ENCODE results near the gene PRRC2B.
"Not testable (repeated sequence)": the region's sequence is repeated elsewhere in the genome, so short reads cannot be mapped to it uniquely, and the experiment has no call there.

The PRRC2B gene

DNA sequence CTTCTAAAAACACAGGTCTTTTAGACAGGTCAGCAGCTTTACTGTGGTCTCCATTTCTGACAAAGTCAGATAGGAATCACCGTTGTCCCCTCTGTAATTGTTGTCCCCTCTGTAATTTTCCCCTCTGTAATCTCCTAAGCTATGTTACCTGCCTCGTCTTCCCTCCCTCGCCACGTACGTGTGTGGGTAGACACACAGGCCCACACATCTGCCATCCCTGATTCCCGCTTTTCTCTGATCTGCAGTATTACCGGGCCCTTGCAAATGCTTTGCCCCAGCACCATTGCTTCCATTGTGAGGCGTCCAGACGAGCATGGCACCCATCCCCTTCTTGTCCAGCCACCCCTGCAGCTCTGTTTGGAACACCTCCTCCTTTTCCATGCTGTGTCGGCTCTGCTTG, 63.9 kb downstream of the PRRC2B start:
- WGBS: 94% methylated on average over 10 of the region's 10 CpGs
- Histone ChIP-seq H3K9ac (ENCODE audit: low read depth, low read length) (no peak overlapping the region), H3K36me3 (ENCODE audit: insufficient read depth, low read length) (peaks cover 95% of the 10 kb centered on the region), H3K9me3 (ENCODE audit: insufficient read depth, low read depth, low read length) (no peaks in the 10 kb centered on the region), H3K4me3 (ENCODE audit: low read length) (no peak overlapping the region), H3K4me1 (ENCODE audit: insufficient read depth, low read length) (no peaks in the 10 kb centered on the region), H3K27me3 (ENCODE audit: insufficient read depth, low read length) (no peaks in the 10 kb centered on the region), H3K27ac (ENCODE audit: low read depth, low read length) (no peak overlapping the region)

DNA sequence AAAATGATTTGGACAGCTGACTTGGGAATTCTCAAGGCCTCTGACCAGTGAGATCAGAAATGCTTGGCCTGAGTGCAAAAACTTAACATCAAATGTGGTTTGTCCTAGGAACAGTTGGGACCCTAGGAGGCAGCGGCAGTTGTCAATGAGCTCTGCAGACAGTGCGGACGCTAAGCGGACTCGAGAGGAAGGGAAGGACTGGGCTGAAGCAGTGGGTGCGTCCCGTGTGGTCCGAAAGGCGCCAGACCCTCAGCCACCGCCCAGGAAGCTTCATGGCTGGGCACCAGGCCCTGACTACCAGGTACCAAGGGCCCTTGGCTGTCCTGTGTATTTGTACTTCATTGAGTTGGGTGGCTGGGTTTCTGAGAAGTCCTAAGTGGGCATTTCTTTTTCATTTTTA, 65.2 kb downstream of the PRRC2B start:
- 95% methylated on average over 10 of the region's 10 CpGs for WGBS
- H3K27ac ChIP-seq (ENCODE audit: low read depth, low read length): no peak overlapping the region
- H3K9me3 ChIP-seq (ENCODE audit: insufficient read depth, low read depth, low read length): no peaks in the 10 kb centered on the region
- H3K27me3 ChIP-seq (ENCODE audit: insufficient read depth, low read length): no peaks in the 10 kb centered on the region
- H3K9ac ChIP-seq (ENCODE audit: low read depth, low read length): no peak overlapping the region
- H3K4me3 ChIP-seq (ENCODE audit: low read length): no peak overlapping the region
- H3K36me3 ChIP-seq (ENCODE audit: insufficient read depth, low read length): peaks cover 94% of the 10 kb centered on the region
- H3K4me1 ChIP-seq (ENCODE audit: insufficient read depth, low read length): no peaks in the 10 kb centered on the region

DNA sequence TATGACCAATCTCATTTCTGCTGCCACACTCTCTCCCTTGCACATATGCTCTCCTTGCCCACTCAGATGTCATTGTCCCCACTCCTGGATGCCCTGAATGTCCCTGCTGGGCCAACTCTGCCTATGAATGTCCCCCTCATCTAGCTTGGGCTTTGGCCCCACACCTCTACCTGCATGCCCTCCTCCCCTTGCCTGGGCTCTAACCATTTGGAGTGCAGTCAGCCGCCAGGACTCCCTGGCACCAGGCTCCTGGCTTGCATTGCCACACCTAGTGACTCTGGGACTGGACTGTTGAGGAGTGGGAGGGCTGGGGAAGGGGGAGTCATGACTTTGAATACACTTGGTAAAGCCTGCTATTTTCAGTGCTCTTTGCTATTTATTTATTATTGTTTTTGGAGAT, 67.3 kb downstream of the PRRC2B start:
- Histone ChIP-seq H3K4me1 (ENCODE audit: insufficient read depth, low read length) (no peaks in the 10 kb centered on the region), H3K9ac (ENCODE audit: low read depth, low read length) (no peak overlapping the region), H3K4me3 (ENCODE audit: low read length) (no peak overlapping the region), H3K27ac (ENCODE audit: low read depth, low read length) (no peak overlapping the region), H3K36me3 (ENCODE audit: insufficient read depth, low read length) (peaks cover 95% of the 10 kb centered on the region), H3K27me3 (ENCODE audit: insufficient read depth, low read length) (no peaks in the 10 kb centered on the region), H3K9me3 (ENCODE audit: insufficient read depth, low read depth, low read length) (no peaks in the 10 kb centered on the region)
- WGBS: 96% methylated on average over 1 of the region's 1 CpG

DNA sequence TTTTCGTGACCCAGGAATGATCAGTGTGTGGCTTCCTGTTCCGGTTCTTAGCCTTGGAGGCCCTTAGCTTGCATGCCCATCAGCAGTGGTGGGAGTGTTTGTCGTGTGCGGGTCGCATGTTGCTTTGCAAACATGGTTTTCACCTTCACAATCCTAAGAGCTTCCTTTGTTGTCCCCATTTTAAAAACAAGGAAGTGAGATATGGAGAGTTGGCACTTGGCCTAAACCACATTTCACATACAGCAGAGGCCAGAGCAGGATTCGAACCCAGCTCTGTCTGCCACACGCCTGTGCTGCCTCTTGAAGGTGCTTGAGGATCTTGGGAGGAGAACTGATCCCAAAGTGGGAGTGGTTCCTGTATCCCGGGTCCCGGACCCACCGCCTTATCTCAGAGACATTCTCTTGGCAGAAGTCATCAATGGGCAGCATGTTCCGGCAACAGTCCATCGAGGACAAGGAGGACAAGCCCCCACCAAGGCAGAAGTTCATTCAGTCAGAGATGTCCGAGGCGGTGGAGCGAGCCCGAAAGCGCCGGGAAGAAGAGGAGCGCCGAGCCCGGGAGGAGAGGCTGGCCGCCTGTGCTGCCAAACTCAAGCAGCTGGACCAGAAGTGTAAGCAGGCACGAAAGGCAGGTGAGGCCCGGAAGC, 70.6 kb downstream of the PRRC2B start:
- no peaks in the 10 kb centered on the region for H3K27me3 ChIP-seq (ENCODE audit: insufficient read depth, low read length)
- H3K4me3 ChIP-seq (ENCODE audit: low read length): no peak overlapping the region
- peaks cover 93% of the 10 kb centered on the region for H3K36me3 ChIP-seq (ENCODE audit: insufficient read depth, low read length)
- H3K9me3 ChIP-seq (ENCODE audit: insufficient read depth, low read depth, low read length): no peaks in the 10 kb centered on the region
- H3K27ac ChIP-seq (ENCODE audit: low read depth, low read length): no peak overlapping the region
- no peaks in the 10 kb centered on the region for H3K4me1 ChIP-seq (ENCODE audit: insufficient read depth, low read length)
- WGBS: 95% methylated on average over 24 of the region's 24 CpGs
- no peak overlapping the region for H3K9ac ChIP-seq (ENCODE audit: low read depth, low read length)

DNA sequence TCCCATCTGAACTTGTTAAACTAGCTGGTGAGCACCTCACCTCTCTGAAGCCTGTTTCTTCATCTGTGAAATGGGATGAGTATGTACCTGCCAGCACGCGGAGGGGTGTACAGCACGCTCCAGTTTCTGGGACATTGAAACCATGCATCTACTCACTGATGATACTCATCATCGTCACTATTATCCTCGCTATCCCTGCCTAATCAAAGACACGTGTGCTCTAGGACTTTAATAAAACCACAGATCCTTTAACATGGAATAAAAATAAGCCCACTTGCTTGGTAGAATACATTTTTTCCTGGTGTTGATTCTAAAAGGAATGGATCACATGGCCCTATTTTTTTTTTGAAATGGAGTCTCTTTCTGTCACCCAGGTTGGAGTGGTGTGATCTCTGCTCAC, 71.5 kb downstream of the PRRC2B start:
- no peak overlapping the region for H3K4me3 ChIP-seq (ENCODE audit: low read length)
- peaks cover 93% of the 10 kb centered on the region for H3K36me3 ChIP-seq (ENCODE audit: insufficient read depth, low read length)
- no peaks in the 10 kb centered on the region for H3K9me3 ChIP-seq (ENCODE audit: insufficient read depth, low read depth, low read length)
- no peaks in the 10 kb centered on the region for H3K27me3 ChIP-seq (ENCODE audit: insufficient read depth, low read length)
- 97% methylated on average over 6 of the region's 6 CpGs for WGBS
- no peak overlapping the region for H3K27ac ChIP-seq (ENCODE audit: low read depth, low read length)
- H3K9ac ChIP-seq (ENCODE audit: low read depth, low read length): no peak overlapping the region
- H3K4me1 ChIP-seq (ENCODE audit: insufficient read depth, low read length): no peaks in the 10 kb centered on the region

DNA sequence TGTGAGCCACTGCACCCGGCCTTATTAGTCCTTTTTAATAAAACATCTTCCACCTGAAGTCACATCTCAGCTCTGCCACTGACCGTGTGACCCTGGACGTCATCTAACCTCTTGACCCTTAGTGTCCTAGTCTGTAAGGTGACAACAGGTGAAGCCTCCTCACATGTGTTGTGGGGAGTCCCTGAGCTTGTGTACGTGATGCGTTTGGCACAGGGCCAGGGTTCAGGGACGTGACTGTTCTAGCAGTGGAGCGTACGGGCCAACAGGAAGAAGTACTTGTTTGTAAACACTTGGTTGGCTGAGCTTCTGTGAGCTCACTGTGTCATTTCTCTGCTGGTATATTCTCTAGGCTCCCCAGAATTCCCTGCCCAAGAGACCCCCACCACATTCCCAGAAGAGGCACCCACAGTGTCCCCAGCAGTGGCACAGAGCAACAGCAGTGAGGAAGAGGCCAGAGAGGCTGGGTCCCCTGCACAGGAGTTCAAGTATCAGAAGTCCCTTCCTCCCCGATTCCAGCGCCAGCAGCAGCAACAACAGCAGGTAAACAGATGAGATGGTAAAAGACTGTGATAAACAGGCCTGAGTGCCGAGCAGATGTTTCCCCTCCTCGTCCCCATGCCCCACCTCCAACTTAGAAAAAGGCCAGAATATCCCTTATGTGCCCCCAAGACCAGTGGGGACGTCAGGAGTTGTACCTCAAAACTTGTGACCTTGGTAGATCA, 73.5 kb downstream of the PRRC2B start:
- H3K4me1 ChIP-seq (ENCODE audit: insufficient read depth, low read length): no peaks in the 10 kb centered on the region
- H3K9me3 ChIP-seq (ENCODE audit: insufficient read depth, low read depth, low read length): no peaks in the 10 kb centered on the region
- H3K9ac ChIP-seq (ENCODE audit: low read depth, low read length): no peak overlapping the region
- H3K27me3 ChIP-seq (ENCODE audit: insufficient read depth, low read length): no peaks in the 10 kb centered on the region
- H3K36me3 ChIP-seq (ENCODE audit: insufficient read depth, low read length): peaks cover 93% of the 10 kb centered on the region
- H3K4me3 ChIP-seq (ENCODE audit: low read length): no peak overlapping the region
- H3K27ac ChIP-seq (ENCODE audit: low read depth, low read length): no peak overlapping the region
- WGBS: 95% methylated on average over 13 of the region's 13 CpGs

DNA sequence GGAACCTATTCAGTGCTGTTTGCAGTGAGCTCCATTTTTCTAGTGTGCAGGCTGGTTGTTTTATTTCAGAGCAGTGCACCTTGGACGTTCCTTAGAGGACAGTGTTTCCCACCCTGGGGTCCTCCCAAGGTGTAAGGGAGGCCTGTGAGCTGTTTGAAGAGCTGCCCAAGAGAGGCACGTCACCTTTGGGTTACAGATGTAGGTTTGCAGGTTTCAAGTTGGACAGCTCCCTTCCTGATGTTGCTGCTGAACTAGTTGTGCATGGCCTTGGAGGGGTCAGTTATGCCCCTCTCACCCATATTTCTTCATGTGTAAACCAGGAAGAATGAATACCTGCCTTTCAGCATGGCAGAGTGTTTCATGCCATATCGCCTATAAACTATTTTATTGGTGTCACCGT, 74.1 kb downstream of the PRRC2B start:
- H3K9me3 ChIP-seq (ENCODE audit: insufficient read depth, low read depth, low read length): no peaks in the 10 kb centered on the region
- H3K27me3 ChIP-seq (ENCODE audit: insufficient read depth, low read length): no peaks in the 10 kb centered on the region
- no peaks in the 10 kb centered on the region for H3K4me1 ChIP-seq (ENCODE audit: insufficient read depth, low read length)
- no peak overlapping the region for H3K4me3 ChIP-seq (ENCODE audit: low read length)
- WGBS: 96% methylated on average over 3 of the region's 4 CpGs
- no peak overlapping the region for H3K27ac ChIP-seq (ENCODE audit: low read depth, low read length)
- no peak overlapping the region for H3K9ac ChIP-seq (ENCODE audit: low read depth, low read length)
- H3K36me3 ChIP-seq (ENCODE audit: insufficient read depth, low read length): peaks cover 95% of the 10 kb centered on the region

DNA sequence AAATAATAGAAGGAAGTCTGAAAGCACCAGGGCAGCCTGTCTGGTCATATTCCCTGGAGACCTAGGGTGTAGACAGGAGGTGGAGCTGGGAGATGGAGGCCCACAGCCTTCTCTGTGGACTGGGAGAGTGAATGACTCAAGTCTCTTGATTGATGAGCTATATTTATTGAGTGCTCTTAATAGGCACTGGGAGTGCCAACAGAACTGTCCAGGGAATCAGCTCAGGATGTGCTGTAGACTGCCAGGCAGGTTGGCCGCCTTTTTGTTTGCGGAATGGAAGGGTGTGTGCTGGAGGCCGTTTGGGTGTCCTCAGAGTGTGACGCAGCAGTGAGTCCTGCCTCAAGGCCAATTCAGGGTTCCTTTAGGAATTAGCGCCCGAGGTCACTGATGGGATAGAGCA, 75.5 kb downstream of the PRRC2B start:
- H3K27ac ChIP-seq (ENCODE audit: low read depth, low read length): no peak overlapping the region
- H3K9ac ChIP-seq (ENCODE audit: low read depth, low read length): no peak overlapping the region
- H3K9me3 ChIP-seq (ENCODE audit: insufficient read depth, low read depth, low read length): no peaks in the 10 kb centered on the region
- H3K27me3 ChIP-seq (ENCODE audit: insufficient read depth, low read length): no peaks in the 10 kb centered on the region
- no peaks in the 10 kb centered on the region for H3K4me1 ChIP-seq (ENCODE audit: insufficient read depth, low read length)
- H3K36me3 ChIP-seq (ENCODE audit: insufficient read depth, low read length): peaks cover 96% of the 10 kb centered on the region
- no peak overlapping the region for H3K4me3 ChIP-seq (ENCODE audit: low read length)
- 95% methylated on average over 6 of the region's 6 CpGs for WGBS

DNA sequence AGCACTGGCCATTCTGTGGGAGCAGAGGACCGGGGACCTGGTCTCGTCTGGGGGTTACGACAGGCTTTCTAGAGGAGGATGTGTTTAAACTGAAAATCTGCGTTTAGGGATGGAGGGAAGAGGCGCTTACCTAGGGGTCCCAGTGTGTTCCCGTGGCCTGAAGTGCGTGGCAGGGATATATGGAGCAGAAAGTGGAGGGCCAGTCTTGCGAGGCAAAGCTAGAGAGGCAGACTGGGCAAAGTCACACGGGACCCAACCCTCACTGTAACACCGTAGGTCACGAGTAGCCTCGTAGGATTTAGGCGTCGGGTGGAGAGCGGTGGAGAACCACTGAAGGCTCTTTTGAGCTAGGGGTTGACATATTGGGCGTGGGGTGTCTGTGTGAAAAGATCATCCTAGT, 76.1 kb downstream of the PRRC2B start:
- 96% methylated on average over 16 of the region's 16 CpGs for WGBS
- Histone ChIP-seq H3K36me3 (ENCODE audit: insufficient read depth, low read length) (peaks cover 96% of the 10 kb centered on the region), H3K27ac (ENCODE audit: low read depth, low read length) (no peak overlapping the region), H3K4me1 (ENCODE audit: insufficient read depth, low read length) (no peaks in the 10 kb centered on the region), H3K9me3 (ENCODE audit: insufficient read depth, low read depth, low read length) (no peaks in the 10 kb centered on the region), H3K27me3 (ENCODE audit: insufficient read depth, low read length) (no peaks in the 10 kb centered on the region), H3K4me3 (ENCODE audit: low read length) (no peak overlapping the region), H3K9ac (ENCODE audit: low read depth, low read length) (no peak overlapping the region)

DNA sequence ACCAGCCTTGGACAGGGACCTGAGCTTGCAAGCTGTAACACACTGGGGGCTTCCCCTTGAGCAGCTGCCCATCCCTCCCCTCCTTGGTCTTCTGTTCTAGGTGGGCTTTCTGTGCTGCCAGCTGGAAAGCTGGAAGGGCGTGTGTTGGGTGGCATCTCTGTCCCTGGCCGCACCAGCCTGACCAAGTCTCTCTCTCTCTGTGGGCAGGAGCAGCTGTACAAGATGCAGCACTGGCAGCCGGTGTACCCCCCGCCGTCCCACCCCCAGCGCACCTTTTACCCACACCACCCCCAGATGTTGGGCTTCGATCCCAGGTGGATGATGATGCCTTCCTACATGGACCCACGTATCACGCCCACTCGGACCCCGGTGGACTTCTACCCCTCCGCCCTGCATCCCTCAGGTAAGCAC, 76.7 kb downstream of the PRRC2B start:
- H3K36me3 ChIP-seq (ENCODE audit: insufficient read depth, low read length): peaks cover 96% of the 10 kb centered on the region

DNA sequence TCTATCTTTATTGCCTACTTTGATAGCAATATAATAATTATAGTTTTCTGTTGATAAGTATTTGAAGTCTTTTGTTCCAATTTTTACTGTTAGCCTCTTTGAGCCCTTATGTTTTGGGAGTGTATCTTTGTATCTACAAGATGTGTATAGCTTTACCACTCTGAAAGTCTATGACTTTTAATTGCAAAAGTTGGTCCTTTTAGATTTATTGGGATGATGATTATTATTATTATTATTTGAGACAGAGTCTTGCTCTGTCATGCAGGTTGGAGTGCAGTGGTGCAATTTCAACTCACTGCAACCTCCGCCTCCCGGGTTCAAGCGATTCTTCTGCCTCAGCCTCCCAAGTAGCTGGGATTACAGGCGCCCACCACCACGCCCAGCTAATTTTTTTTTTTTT, 78.2 kb downstream of the PRRC2B start:
- H3K27me3 ChIP-seq (ENCODE audit: insufficient read depth, low read length); H3K9me3 ChIP-seq (ENCODE audit: insufficient read depth, low read depth, low read length); H3K9ac ChIP-seq (ENCODE audit: low read depth, low read length); H3K4me1 ChIP-seq (ENCODE audit: insufficient read depth, low read length); H3K4me3 ChIP-seq (ENCODE audit: low read length); H3K27ac ChIP-seq (ENCODE audit: low read depth, low read length): not testable (repeated sequence)
- 100% methylated on average over 3 of the region's 5 CpGs for WGBS
- H3K36me3 ChIP-seq (ENCODE audit: insufficient read depth, low read length): peaks cover 99% of the 10 kb centered on the region

More for the DNA sequence above, 76.7 kb downstream of the PRRC2B start:
- no peak overlapping the region for H3K4me3 ChIP-seq (ENCODE audit: low read length)
- no peaks in the 10 kb centered on the region for H3K4me1 ChIP-seq (ENCODE audit: insufficient read depth, low read length)
- 98% methylated on average over 12 of the region's 12 CpGs for WGBS
- H3K27ac ChIP-seq (ENCODE audit: low read depth, low read length): no peak overlapping the region
- H3K9me3 ChIP-seq (ENCODE audit: insufficient read depth, low read depth, low read length): no peaks in the 10 kb centered on the region
- no peaks in the 10 kb centered on the region for H3K27me3 ChIP-seq (ENCODE audit: insufficient read depth, low read length)
- H3K9ac ChIP-seq (ENCODE audit: low read depth, low read length): no peak overlapping the region

All from HUES64 (cell line).